AG04449 (cell line): ENCODE data around the gene SPPL3.

Experiments
- CTCF ChIA-PET: fragments of 350-600 bp; formaldehyde crosslinking; extraction: SDS; loops from one replicate; lab custom pipeline; 2021; ENCODE audit warnings: antibody characterized with exemption; lab: Yijun Ruan, JAX
- POLR2A ChIA-PET: fragments of 400-600, 350-600 bp; formaldehyde crosslinking; extraction: SDS; loops from one replicate; lab custom pipeline; 2020; ENCODE audit warnings: antibody characterized with exemption, inconsistent platforms; lab: Yijun Ruan, JAX
- DNase-seq: peaks from one replicate; pipeline ENCODE4 v3.0.0-alpha.2; 2010; ENCODE audit warnings: low read depth, low spot score
- H3K4me3 ChIP-seq: 2 replicates; pipeline ENCODE4 v1.5.1; 2011; ENCODE audit warnings: low read depth, mild to moderate bottlenecking, control low read depth, low read length
- TF ChIP-seq, protein P1 (sequence below): IDR thresholded peaks from one replicate; pipeline ENCODE4 v1.5.1; 2011; ENCODE audit warnings: mild to moderate bottlenecking, moderate library complexity, low read length, control low read depth, inconsistent platforms; ENCODE audit not compliant: insufficient read depth; ENCODE audit errors: missing control alignments

Gene SPPL3

GRCh38 chr12:120757226-120757742 lies 146.9 kb downstream of the SPPL3 start:
- TF ChIP-seq, protein P1, sequence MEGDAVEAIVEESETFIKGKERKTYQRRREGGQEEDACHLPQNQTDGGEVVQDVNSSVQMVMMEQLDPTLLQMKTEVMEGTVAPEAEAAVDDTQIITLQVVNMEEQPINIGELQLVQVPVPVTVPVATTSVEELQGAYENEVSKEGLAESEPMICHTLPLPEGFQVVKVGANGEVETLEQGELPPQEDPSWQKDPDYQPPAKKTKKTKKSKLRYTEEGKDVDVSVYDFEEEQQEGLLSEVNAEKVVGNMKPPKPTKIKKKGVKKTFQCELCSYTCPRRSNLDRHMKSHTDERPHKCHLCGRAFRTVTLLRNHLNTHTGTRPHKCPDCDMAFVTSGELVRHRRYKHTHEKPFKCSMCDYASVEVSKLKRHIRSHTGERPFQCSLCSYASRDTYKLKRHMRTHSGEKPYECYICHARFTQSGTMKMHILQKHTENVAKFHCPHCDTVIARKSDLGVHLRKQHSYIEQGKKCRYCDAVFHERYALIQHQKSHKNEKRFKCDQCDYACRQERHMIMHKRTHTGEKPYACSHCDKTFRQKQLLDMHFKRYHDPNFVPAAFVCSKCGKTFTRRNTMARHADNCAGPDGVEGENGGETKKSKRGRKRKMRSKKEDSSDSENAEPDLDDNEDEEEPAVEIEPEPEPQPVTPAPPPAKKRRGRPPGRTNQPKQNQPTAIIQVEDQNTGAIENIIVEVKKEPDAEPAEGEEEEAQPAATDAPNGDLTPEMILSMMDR, result no peak
- DNase-seq, result no peak
- POLR2A ChIA-PET, result no interaction called here
- CTCF ChIA-PET, result interaction anchor here (1.5 kb wide), 1 partner anchor 41 kb away, joined by 4 read pairs; no protein-coding TSS in a partner anchor
- no peak overlapping the region for H3K4me3 ChIP-seq

DNA sequence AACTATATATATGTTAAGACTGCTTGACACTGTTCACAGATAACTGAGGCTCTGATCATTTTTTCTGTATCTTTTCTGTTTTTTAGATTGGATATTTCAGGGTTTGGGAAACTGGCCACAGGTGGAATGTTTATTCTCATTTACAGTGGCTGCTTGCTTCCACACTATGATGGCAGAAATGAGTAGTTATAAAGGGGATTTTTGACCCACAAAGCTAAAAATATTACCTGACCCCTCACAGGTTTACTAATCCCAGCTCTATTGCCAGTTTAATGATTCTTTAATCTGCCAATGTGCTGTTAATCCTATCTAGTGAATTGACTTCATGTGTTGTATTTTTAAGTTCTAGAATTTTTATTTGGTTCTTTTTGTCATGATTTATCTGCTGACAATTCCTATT lies 148.9 kb downstream of the SPPL3 start:
- ChIA-PET POLR2A (no interaction called here), CTCF (no interaction called here)
- TF ChIP-seq, protein P1, result no peak
- no peak for DNase-seq
- no peak overlapping the region for H3K4me3 ChIP-seq

DNA sequence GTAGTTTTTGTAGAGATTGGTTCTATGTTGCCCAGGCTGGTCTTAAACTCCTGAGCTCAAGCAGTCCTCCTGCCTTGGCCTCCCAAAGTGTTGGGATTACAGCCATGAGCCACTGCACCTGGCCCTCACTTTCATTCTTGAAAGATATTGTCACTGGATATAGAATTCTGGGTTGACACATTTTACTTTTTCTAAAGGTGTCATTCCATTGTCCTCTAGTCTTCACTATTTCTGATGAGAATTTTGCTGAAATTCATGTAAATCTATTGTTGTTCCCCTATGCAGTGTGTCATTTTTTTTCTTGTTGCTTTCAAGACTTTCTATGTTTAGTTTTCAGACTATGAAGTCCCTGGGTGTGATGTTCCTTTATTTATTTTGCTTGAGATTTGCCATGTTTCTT lies 149.4 kb downstream of the SPPL3 start:
- H3K4me3 ChIP-seq, result no peak overlapping the region
- no peak for DNase-seq
- TF ChIP-seq, protein P1, result no peak
- CTCF ChIA-PET, result no interaction called here
- POLR2A ChIA-PET, result no interaction called here

GRCh38 chr12:120751389-120751788 lies 152.8 kb downstream of the SPPL3 start:
- no peak for DNase-seq
- ChIA-PET CTCF (interaction anchor here (0.8 kb wide), 1 partner anchor 40 kb away, joined by 3 read pairs; no protein-coding TSS in a partner anchor), POLR2A (no interaction called here)
- no peak overlapping the region for H3K4me3 ChIP-seq
- TF ChIP-seq, protein P1, result no peak

DNA sequence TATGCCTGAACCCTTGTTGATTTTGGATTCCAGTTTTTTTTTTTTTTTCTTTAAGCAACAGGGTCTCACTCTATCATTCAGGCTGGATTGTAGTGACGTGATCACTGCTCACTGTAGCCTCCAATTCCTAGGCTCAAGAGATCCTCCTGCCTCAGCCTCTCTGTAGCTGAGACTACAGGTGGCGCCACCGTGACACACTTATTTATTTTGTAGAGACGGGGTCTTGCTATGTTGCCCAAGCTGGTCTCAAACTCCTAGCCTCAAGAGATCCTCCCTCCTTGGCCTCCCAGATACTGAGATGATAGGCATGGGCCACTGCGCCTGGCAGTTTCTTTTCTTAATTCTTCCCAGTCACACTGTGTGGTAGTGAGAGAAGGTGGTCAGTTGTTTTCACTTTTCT lies 153.4 kb downstream of the SPPL3 start:
- DNase-seq, result no peak
- CTCF ChIA-PET, result no interaction called here
- H3K4me3 ChIP-seq, result no peak overlapping the region
- POLR2A ChIA-PET, result no interaction called here
- TF ChIP-seq, protein P1, result no peak

DNA sequence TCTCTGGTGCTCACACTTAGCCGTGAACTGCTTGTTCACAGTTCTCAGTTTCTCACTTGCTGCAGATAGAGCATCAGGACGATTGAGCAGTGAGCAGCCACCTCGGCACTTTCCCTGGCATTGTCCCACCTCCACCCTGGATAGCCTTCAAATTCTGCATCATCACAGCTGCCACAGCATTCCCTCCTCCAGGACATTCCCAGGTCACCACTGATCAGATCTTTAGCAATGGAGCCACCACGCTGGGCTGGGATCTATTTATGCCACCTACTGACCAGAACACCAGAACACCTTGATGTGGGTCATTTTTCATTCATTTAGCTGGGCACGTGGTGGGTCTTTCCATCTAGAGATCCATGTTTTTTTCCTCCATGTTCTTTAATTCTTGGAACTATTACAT lies 154.9 kb downstream of the SPPL3 start:
- no peak for DNase-seq
- ChIA-PET POLR2A (no interaction called here), CTCF (no interaction called here)
- TF ChIP-seq, protein P1, result no peak
- H3K4me3 ChIP-seq, result no peak overlapping the region
